Keratinocyte (primary cell): ENCODE data around the gene MS4A18.

ENCODE experiments used
- EZH2 ChIP-seq: IDR thresholded peaks from one replicate; pipeline ENCODE4 v1.6.1; 2012; ENCODE audit warnings: inconsistent platforms, mild to moderate bottlenecking, low read length, moderate library complexity
- TF ChIP-seq, protein P1 (sequence below), 3 experiments: IDR thresholded peaks in 1 of 3; conservative IDR thresholded peaks in 1 of 3; optimal IDR thresholded peaks in 1 of 3; 2 replicates in 2 of 3; 3 replicates in 1 of 3; pipeline versions ENCODE3 to v1.5.1; 2011; ENCODE audit warnings: low read length in 3 of 3, mild to moderate bottlenecking in 3 of 3, moderate library complexity in 2 of 3, control low read depth in 1 of 3, inconsistent platforms in 1 of 3; ENCODE audit not compliant: insufficient read depth in 2 of 3; ENCODE audit errors: extremely low read depth in 1 of 3

DNA sequence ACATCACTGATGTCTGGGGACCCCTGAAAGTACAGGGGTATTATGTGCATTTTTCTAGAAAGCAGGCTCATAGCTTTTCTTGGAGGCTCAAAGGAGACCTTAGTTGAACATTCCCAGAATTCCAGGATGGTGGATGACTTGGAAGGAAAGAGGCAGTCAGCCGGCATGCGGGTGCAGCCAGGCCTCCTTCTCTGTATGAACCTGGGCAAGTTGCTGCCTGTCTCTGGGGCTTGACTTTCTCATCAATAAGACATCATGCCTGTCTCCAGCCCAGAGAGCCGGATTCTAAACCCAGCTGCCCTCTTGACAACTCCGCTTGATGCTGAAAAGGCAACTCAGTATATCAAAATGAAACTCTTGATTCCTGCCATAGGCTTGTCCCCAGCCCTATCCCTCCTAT, 44.8 kb downstream of the MS4A18 start:
- TF ChIP-seq, protein P1, sequence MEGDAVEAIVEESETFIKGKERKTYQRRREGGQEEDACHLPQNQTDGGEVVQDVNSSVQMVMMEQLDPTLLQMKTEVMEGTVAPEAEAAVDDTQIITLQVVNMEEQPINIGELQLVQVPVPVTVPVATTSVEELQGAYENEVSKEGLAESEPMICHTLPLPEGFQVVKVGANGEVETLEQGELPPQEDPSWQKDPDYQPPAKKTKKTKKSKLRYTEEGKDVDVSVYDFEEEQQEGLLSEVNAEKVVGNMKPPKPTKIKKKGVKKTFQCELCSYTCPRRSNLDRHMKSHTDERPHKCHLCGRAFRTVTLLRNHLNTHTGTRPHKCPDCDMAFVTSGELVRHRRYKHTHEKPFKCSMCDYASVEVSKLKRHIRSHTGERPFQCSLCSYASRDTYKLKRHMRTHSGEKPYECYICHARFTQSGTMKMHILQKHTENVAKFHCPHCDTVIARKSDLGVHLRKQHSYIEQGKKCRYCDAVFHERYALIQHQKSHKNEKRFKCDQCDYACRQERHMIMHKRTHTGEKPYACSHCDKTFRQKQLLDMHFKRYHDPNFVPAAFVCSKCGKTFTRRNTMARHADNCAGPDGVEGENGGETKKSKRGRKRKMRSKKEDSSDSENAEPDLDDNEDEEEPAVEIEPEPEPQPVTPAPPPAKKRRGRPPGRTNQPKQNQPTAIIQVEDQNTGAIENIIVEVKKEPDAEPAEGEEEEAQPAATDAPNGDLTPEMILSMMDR (optimal IDR thresholded peaks at IDR 0.05 in 1 of 3, IDR thresholded peaks at IDR 0.05 in 1 of 3, conservative IDR thresholded peaks at IDR 0.05 in 1 of 3; ENCODE audit: extremely low read depth in 1 of 3, insufficient read depth in 2 of 3, low read length in 3 of 3) = no peak
- no peak for TF ChIP-seq EZH2
